T-cell (primary cell): ENCODE measurements around the gene PPL. TPM values are rescaled to one million over a fixed set of nuclear protein-coding genes. Genes with fewer than 3 reads are reported as not detected.

Experiments
- ATAC-seq, 4 experiments: fragments of 200-7000 bp in 3 of 4; fragments of 150-1000 bp in 1 of 4; cut with Tn5 transposase; replicated peaks in 1 of 4; 1 replicate in 3 of 4; 2 replicates in 1 of 4; pipeline ENCODE4 v1.10.0; 2021; ENCODE audit warnings: moderate library complexity in 3 of 4, mild to moderate bottlenecking in 2 of 4, moderate number of reproducible peaks in 1 of 4
- CTCF ChIA-PET, 2 donors: fragments of 300-600 bp; sonication (Branson Sonifier 250); formaldehyde crosslinking; loops; one replicate each; lab custom pipeline; 2022; ENCODE audit warnings: antibody characterized with exemption in 2 of 2; lab: Charles Lee
- POLR2A ChIA-PET, 2 donors: fragments of 300-600 bp; sonication (Branson Sonifier 250); formaldehyde crosslinking; loops; one replicate each; lab custom pipeline; 2022; ENCODE audit warnings: antibody characterized with exemption in 2 of 2; lab: Charles Lee
- DNase-seq, 35 experiments: peaks; one replicate each; pipeline versions ENCODE4 v3.0.0 to v3.0.0-alpha.2; 2013 to 2023
- H3K27ac ChIP-seq: one replicate; pipeline ENCODE4 v1.5.1; 2013; ENCODE audit warnings: low read length
- H3K27me3 ChIP-seq, 2 experiments: replicated peaks in 1 of 2; 1 replicate in 1 of 2; 2 replicates in 1 of 2; pipeline versions ENCODE4 v1.6.1 to v1.7.0; 2013; ENCODE audit warnings: low read length in 1 of 2, mixed read lengths in 1 of 2; ENCODE audit not compliant: control insufficient read depth in 2 of 2, insufficient read depth in 2 of 2; ENCODE audit errors: extremely low read depth in 1 of 2
- H3K36me3 ChIP-seq, 2 donors: 1 replicate in 1 of 2; 2 replicates in 1 of 2; pipeline versions ENCODE4 v1.6.1 to v1.7.0; 2013; ENCODE audit warnings: low read length in 1 of 2; ENCODE audit not compliant: control insufficient read depth in 2 of 2, insufficient read depth in 1 of 2; ENCODE audit errors: extremely low read depth in 1 of 2
- H3K4me1 ChIP-seq, 2 experiments: 1 replicate in 1 of 2; 2 replicates in 1 of 2; pipeline versions ENCODE4 v1.6.1 to v1.7.0; 2013; ENCODE audit warnings: low read length in 2 of 2, mixed read lengths in 1 of 2; ENCODE audit not compliant: insufficient read depth in 2 of 2, control insufficient read depth in 1 of 2; ENCODE audit errors: extremely low read depth in 1 of 2
- H3K4me3 ChIP-seq, 2 donors: 1 replicate in 1 of 2; 2 replicates in 1 of 2; pipeline versions ENCODE4 v1.5.1 to v1.7.0; 2013; ENCODE audit warnings: mild to moderate bottlenecking in 2 of 2, low read length in 1 of 2, moderate library complexity in 1 of 2; ENCODE audit not compliant: control insufficient read depth in 1 of 2; ENCODE audit errors: extremely low read depth in 1 of 2
- H3K9me3 ChIP-seq: 2 replicates; pipeline ENCODE4 v1.7.0; 2013
- H3K27ac Mint-ChIP-seq, 2 donors: one replicate each; pipeline ENCODE4 v1.8.0; 2020 to 2021; ENCODE audit warnings: mild to moderate bottlenecking in 2 of 2, mixed read lengths in 2 of 2
- H3K27me3 Mint-ChIP-seq, 2 donors: one replicate each; pipeline ENCODE4 v1.8.0; 2021 to 2022; ENCODE audit warnings: mixed read lengths in 2 of 2
- H3K36me3 Mint-ChIP-seq: one replicate; pipeline ENCODE4 v1.8.0; 2021; ENCODE audit warnings: mixed read lengths
- H3K4me1 Mint-ChIP-seq, 3 donors: one replicate each; pipeline ENCODE4 v1.8.0; 2020 to 2022; ENCODE audit warnings: mixed read lengths in 3 of 3, mild to moderate bottlenecking in 1 of 3
- H3K4me3 Mint-ChIP-seq, 3 donors: one replicate each; pipeline ENCODE4 v1.8.0; 2020 to 2022; ENCODE audit warnings: mild to moderate bottlenecking in 3 of 3, mixed read lengths in 3 of 3, moderate library complexity in 3 of 3
- H3K9me3 Mint-ChIP-seq, 3 donors: one replicate each; pipeline ENCODE4 v1.8.0; 2020 to 2022; ENCODE audit warnings: mixed read lengths in 3 of 3
- WGBS: methylation state at CpG from one replicate; pipeline ENCODE4 v1.1.5; 2013; ENCODE audit warnings: missing lambda C conversion rate; ENCODE audit not compliant: insufficient coverage; 5-methylcytosine and 5-hydroxymethylcytosine counted together
- total RNA-seq, 35 experiments: library from RNA in 6 of 35; stranded (reverse) in 6 of 35; fragments of 120-200 nt in 1 of 35; gene quantifications; one replicate each; pipeline versions ENCODE4 v1.2.1 to v1.2.4 and lab custom pipeline; 2013 to 2026

Gene PPL
- total RNA-seq, 5 donors from 2014 or later (not counting 1 experiment from before 2014, with no cell fraction given) = 0.10 to 0.32 (median 0.12) TPM; not detected in 2

DNA sequence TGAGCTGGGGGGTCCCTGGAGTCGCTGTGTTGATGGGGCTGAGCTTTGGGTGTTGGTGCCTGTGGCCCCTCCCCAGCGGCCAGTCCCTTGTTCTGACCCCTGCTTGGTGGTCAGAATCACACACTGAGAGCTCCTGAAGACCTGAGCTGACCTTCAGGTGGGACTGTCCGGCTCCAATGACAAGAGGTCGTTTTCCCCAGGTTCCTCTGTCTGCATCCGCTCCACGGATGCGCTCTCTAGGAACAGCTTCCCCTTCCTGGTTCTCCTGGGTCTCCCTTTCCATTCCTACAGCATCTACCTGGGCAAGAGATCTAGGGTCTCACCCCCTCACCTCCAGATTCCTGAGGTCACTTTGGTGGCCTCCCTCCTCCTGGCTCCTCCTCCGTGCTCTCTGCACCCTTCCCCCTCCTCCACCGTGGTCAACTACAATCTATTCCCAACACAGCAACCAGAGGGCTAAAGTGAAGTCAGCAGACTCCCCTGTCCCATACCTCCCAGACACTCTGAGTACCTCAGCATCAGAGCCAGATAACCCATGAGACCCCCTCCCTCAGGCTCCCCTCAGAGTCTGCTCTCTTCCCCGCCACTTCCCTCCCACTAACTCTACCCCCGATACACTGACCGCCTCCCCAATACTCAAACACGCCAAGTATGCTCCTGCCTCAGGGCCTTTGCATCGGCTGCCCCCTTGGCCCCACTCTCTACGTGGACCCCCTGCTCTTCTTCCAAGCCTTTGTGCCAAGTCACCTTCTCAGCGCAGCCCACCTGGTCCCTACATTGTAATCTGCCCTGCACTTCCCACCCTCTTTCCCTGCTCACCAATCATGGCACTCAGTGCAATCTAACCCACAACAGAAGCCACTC, 12.2 kb upstream of the PPL start:
- Mint-ChIP-seq H3K4me3 (no peak overlapping the region), H3K9me3 (no peaks in the 10 kb centered on the region), H3K27me3 (peaks cover 20 to 32% of the 10 kb centered on the region in 2 donors), H3K27ac (peak overlapping the region in 1 of 2 donors; percentile 57), H3K4me1 (no peaks in the 10 kb centered on the region), H3K36me3 (no peaks in the 10 kb centered on the region)
- DNase-seq (no peak), ATAC-seq (no peak)
- ChIA-PET POLR2A (no interaction called here), CTCF (no interaction called here)
- Histone ChIP-seq H3K36me3 (no peaks in the 10 kb centered on the region), H3K27me3 (peaks cover 0 to 41% of the 10 kb centered on the region in 2 experiments), H3K9me3 (no peaks in the 10 kb centered on the region), H3K4me1 (no peaks in the 10 kb centered on the region), H3K4me3 (no peak overlapping the region), H3K27ac (no peak overlapping the region)
- 73% methylated on average over 15 of the region's 16 CpGs for WGBS

DNA sequence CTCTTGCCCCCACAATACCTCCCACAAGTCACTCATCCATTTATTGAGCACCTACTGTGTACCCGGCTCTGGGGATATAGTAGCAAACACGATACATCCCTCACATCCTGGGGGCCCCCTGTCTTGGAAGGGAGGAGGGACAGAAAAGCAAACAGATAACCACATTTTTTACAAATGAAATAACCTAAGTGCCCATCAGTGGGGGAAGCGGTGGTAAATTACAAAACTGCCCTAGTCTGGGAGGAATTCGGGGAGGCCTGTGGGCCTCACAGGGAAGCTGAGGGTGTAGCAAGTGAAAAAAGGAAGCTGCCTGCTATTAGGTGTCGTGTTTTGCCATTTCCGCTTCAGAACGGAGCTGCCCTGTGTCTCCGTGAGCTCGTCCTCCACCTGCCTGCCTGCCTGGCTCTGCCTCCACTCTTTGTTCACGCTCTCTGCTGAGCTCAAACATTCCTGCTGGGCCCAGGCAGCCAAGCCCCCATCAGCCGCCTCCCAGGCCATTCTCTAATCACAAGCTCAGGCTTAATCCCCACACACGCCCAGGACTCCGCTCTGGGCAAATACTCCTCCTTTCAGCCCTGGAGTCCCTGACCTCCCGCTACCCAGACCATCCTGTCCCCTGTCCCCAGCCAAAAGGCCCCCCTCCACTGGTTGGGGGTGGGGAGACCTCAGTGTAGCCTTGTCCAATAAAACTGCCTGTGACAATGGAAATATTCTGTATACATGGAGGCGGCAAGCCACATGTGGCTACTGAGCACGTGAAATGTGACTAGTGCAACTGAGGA, 11.0 kb upstream of the PPL start:
- Histone ChIP-seq H3K4me3 (no peak overlapping the region), H3K27ac (no peak overlapping the region), H3K36me3 (no peaks in the 10 kb centered on the region), H3K9me3 (no peaks in the 10 kb centered on the region), H3K4me1 (no peaks in the 10 kb centered on the region), H3K27me3 (peaks cover 0 to 46% of the 10 kb centered on the region in 2 experiments)
- Mint-ChIP-seq H3K27ac (no peak overlapping the region), H3K27me3 (peaks cover 17 to 29% of the 10 kb centered on the region in 2 donors), H3K4me1 (no peaks in the 10 kb centered on the region), H3K9me3 (no peaks in the 10 kb centered on the region), H3K36me3 (no peaks in the 10 kb centered on the region), H3K4me3 (no peak overlapping the region)
- ChIA-PET POLR2A (no interaction called here), CTCF (no interaction called here)
- WGBS = 50% methylated on average over 4 of the region's 16 CpGs
- DNase-seq (no peak), ATAC-seq (no peak)

DNA sequence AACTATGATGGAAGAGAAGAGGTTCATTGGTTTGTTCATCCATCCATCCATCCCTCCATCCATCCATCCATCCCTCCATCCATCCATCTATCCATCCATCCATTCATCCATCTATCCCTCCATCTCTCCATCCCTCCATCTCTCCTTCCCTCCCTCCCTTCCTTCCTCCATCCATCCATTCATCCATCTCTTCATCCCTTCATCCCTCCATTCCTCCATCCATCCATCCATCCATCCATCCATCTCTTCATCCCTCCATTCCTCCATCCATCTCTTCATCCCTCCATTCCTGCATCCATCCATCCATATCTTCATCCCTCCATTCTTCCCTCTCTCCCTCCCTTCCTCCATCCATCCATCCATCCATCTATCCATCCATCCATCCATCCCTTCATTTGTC, 10.0 kb upstream of the PPL start:
- Histone ChIP-seq H3K4me3 (no peak overlapping the region), H3K4me1 (no peaks in the 10 kb centered on the region), H3K27me3 (peaks cover 0 to 51% of the 10 kb centered on the region in 2 experiments), H3K36me3 (no peaks in the 10 kb centered on the region), H3K27ac (no peak overlapping the region), H3K9me3 (no peaks in the 10 kb centered on the region)
- H3K27ac Mint-ChIP-seq = no peak overlapping the region
- H3K9me3 Mint-ChIP-seq = no peaks in the 10 kb centered on the region
- ATAC-seq (no peak), DNase-seq (no peak)
- no peaks in the 10 kb centered on the region for H3K4me1 Mint-ChIP-seq
- H3K36me3 Mint-ChIP-seq = no peaks in the 10 kb centered on the region
- ChIA-PET CTCF (no interaction called here), POLR2A (no interaction called here)
- H3K4me3 Mint-ChIP-seq = no peak overlapping the region
- H3K27me3 Mint-ChIP-seq = peaks cover 17 to 30% of the 10 kb centered on the region in 2 donors

DNA sequence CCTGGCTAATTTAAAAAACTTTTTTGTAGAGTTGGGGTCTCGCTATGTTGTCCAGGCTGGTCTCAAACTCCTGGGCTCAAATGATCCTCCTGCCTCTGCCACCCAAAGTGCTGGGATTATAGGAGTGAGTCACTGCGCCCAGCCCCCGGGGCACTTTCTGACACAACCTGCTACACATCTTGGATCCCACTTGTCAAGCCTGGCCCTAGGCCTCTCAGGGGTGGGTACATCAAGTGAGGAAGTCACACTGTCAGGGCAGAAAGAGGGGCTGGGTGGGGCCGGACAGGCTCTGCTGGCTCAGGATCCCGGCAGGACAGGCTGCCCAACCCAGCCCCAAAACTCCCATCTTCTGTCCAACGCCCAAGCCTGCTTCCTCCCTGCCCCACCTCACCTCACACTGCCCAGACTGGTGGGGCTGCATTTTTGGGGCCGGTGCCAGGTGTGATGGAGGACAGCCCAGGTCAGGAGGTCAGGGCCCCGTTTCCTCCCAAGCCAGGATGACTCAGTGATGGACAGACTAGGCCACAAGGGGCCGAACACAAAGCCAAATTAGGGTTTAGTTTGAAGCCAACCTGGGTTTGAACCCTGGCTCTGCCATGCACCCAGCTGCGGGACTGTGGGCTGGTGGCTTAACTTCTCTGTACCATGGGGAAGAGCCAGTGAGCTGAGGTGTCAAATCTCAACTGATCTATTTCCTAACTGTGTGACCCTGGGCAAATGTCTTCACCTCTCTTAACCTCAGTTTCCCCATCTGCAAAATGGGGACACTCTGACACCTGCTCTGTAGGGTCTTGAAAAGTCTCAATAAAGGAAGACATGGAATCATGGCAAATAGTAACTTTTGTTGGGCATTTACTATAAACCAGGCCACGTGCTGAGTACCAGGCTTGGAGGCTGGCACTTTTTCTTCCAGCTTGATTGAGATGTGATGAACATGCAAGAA, 8.9 kb upstream of the PPL start:
- Mint-ChIP-seq H3K27me3 (peaks cover 17 to 30% of the 10 kb centered on the region in 2 donors), H3K4me1 (no peaks in the 10 kb centered on the region), H3K9me3 (no peaks in the 10 kb centered on the region), H3K36me3 (no peaks in the 10 kb centered on the region), H3K4me3 (no peak overlapping the region), H3K27ac (no peak overlapping the region)
- no peaks in the 10 kb centered on the region for H3K36me3 ChIP-seq
- H3K4me1 ChIP-seq = no peaks in the 10 kb centered on the region
- no peak overlapping the region for H3K4me3 ChIP-seq
- no peak overlapping the region for H3K27ac ChIP-seq
- no peaks in the 10 kb centered on the region for H3K9me3 ChIP-seq
- 79% methylated on average over 4 of the region's 11 CpGs for WGBS
- ChIA-PET CTCF (no interaction called here), POLR2A (no interaction called here)
- H3K27me3 ChIP-seq = peaks cover 0 to 52% of the 10 kb centered on the region in 2 experiments
- DNase-seq (no peak), ATAC-seq (no peak)

DNA sequence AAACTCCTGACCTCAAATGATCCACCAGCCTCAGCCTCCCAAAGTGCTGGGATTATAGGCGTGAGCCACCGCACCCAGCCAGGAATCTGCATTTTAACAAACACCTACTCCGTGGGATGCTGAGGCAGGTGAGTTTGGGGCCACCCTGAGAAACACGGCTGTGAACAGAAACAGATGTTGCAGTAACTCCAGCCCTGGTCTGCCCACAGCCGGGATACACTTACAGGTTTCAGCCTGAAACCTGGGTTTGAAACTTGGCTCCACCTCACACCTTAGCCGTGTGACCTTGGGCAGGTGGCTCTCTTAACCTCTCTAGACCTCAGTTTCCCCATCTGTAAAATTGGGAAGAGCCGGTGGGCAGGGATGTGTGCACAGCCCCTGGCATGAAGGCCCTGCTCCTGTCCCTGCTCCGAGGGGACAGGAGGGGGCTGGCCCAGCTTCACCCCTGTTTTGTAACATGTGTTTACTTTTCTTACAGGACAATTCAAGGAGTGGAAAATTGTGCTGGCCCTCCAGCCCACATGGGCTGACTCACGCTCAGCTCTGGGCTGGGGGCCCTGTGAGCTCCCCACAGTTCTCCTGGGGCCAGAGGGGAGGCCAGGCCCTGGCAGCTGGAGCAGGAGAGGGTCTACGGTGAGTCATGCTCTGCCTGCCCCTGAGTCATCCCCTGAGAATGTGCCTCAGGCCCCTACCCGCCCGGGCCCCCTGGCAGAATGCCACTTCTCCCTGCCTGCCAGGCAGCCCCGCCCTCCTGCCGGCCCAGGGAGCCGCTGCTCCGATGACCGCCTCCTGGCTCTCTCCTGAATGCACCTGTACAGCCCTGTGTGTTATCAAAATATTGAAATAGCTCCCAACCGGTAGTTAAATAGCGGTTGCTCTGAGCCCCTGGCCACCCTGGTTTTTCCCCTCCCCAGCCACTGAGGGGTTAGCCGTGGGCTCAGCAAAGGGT, 7.7 kb upstream of the PPL start:
- no peak overlapping the region for H3K4me3 ChIP-seq
- ATAC-seq = no peak
- Mint-ChIP-seq H3K27me3 (peaks cover 17 to 32% of the 10 kb centered on the region in 2 donors), H3K36me3 (no peaks in the 10 kb centered on the region), H3K4me1 (no peaks in the 10 kb centered on the region), H3K9me3 (no peaks in the 10 kb centered on the region), H3K4me3 (no peak overlapping the region), H3K27ac (no peak overlapping the region)
- WGBS = 62% methylated on average over 14 of the region's 20 CpGs
- ChIA-PET POLR2A (no interaction called here), CTCF (no interaction called here)
- no peaks in the 10 kb centered on the region for H3K9me3 ChIP-seq
- H3K27ac ChIP-seq = no peak overlapping the region
- H3K36me3 ChIP-seq = no peaks in the 10 kb centered on the region
- H3K27me3 ChIP-seq = peaks cover 0 to 60% of the 10 kb centered on the region in 2 experiments
- H3K4me1 ChIP-seq = no peaks in the 10 kb centered on the region
- no peak for DNase-seq
